ENCODE measurements around the gene ZNF674. TPM values are rescaled to one million over a fixed set of nuclear protein-coding genes. Genes with fewer than 3 reads are reported as not detected.

The ZNF674 gene
- total and polyA plus RNA-seq, 2 donors from 2014 or later, result 1.4 to 6.3 TPM

DNA sequence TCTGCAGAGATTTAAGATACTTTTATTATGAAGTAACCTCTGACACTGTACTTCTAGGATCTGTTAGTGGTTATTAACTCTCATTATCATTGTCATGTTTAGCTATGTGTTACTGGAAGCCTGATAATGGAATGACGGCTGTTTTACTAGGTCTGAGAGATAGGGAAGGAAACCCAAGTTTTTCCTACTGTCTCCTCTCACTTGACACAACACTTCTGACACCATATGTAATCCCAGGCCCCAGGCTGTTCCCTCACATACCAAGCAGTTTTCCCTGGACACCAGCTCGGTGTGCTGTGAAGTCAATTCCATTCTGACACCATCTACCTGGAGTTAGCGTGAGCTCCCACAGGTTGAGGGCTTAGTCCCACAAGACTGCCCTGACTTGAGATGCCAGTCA lies 85.6 kb downstream of the ZNF674 start:
- FAIRE-seq (no peak), DNase-seq (no peak)
- no peaks in the 10 kb centered on the region for H3K9me3 ChIP-seq (ENCODE audit: control insufficient read depth in 2 of 3, insufficient read depth in 1 of 3, low read length in 3 of 3)
- H3K27me3 ChIP-seq (ENCODE audit: control insufficient read depth, insufficient read depth, low read length), result no peaks in the 10 kb centered on the region
- intact Hi-C loops (cut with DNase I), result no loop called here
- H3K9ac ChIP-seq (ENCODE audit: low read length in 3 of 3), result no peak overlapping the region
- TF ChIP-seq, protein P1, sequence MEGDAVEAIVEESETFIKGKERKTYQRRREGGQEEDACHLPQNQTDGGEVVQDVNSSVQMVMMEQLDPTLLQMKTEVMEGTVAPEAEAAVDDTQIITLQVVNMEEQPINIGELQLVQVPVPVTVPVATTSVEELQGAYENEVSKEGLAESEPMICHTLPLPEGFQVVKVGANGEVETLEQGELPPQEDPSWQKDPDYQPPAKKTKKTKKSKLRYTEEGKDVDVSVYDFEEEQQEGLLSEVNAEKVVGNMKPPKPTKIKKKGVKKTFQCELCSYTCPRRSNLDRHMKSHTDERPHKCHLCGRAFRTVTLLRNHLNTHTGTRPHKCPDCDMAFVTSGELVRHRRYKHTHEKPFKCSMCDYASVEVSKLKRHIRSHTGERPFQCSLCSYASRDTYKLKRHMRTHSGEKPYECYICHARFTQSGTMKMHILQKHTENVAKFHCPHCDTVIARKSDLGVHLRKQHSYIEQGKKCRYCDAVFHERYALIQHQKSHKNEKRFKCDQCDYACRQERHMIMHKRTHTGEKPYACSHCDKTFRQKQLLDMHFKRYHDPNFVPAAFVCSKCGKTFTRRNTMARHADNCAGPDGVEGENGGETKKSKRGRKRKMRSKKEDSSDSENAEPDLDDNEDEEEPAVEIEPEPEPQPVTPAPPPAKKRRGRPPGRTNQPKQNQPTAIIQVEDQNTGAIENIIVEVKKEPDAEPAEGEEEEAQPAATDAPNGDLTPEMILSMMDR (IDR thresholded peaks at IDR 0.05; ENCODE audit: borderline replicate concordance, extremely low read depth, insufficient read depth), result no peak
- peaks cover 0 to 3% (median 2%) of the 10 kb centered on the region in 3 donors for H3K36me3 ChIP-seq (ENCODE audit: control insufficient read depth in 2 of 3, insufficient read depth in 3 of 3, low read length in 3 of 3)
- H3K4me1 ChIP-seq (ENCODE audit: control insufficient read depth in 2 of 3, insufficient read depth in 2 of 3, low read depth in 1 of 3, low read length in 3 of 3), result no peaks in the 10 kb centered on the region
- H3K27ac ChIP-seq (ENCODE audit: low read depth in 2 of 2, low read length in 2 of 2), result no peak overlapping the region
- no peak overlapping the region for H3K4me3 ChIP-seq (ENCODE audit: low read length in 3 of 3)

DNA sequence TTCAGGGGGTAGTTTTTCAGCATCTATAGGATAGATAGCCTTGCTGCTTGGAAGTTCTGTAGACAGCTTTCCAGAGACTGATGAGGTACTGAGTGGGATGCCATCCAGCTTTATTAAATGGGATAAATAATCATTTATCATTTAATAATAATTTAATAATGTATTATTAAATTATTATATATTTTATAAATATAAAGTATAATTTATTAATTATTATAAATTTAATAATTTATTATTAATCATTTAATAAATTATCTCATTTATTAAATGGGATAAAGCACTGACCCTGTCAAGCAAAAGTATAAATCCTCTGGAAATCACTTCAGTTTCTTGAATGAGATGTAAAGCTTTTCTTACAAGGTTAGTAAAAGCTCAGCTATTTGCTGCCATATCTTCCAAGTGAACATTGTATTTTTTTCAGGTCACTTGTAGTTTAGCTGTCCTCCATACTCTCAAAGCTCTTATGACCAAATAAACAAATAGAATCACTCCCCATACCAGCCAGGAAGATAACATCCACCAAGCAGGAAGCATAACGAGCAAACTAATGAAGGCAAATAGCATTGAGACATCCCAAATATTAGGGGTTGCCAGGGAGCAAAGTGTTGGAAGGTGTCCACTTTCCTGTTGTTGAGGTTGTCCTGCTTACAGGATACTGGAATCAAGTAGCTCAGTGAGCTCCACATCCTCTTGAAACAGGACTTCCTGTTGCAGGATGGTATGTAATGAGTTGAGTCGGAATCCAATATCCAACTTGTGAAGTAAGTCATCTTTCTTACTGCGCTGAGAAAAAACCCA lies 88.9 kb downstream of the ZNF674 start:
- peak in 1 of 5 donors; percentile 22 for DNase-seq

More for the DNA sequence above, 88.9 kb downstream of the ZNF674 start:
- Histone ChIP-seq H3K36me3 (ENCODE audit: control insufficient read depth in 2 of 3, insufficient read depth in 3 of 3, low read length in 3 of 3) (peaks cover 0 to 3% (median 2%) of the 10 kb centered on the region in 3 donors), H3K27me3 (ENCODE audit: control insufficient read depth, insufficient read depth, low read length) (no peaks in the 10 kb centered on the region), H3K4me1 (ENCODE audit: control insufficient read depth in 2 of 3, insufficient read depth in 2 of 3, low read depth in 1 of 3, low read length in 3 of 3) (no peaks in the 10 kb centered on the region), H3K9ac (ENCODE audit: low read length in 3 of 3) (no peak overlapping the region), H3K4me3 (ENCODE audit: low read length in 3 of 3) (no peak overlapping the region), H3K27ac (ENCODE audit: low read depth in 2 of 2, low read length in 2 of 2) (no peak overlapping the region), H3K9me3 (ENCODE audit: control insufficient read depth in 2 of 3, insufficient read depth in 1 of 3, low read length in 3 of 3) (no peaks in the 10 kb centered on the region)
- FAIRE-seq, result peak; percentile 88
- TF ChIP-seq, protein P1 (IDR thresholded peaks at IDR 0.05; ENCODE audit: borderline replicate concordance, extremely low read depth, insufficient read depth), result no peak
- intact Hi-C loops (cut with DNase I), result no loop called here

Other genes with a start within 250 kb of the ZNF674 start
- gene CHST7, start 28.3 kb upstream of the ZNF674 start, total RNA-seq, result 9.0 TPM
- 2.0 TPM for gene CHST7, start 28.3 kb upstream of the ZNF674 start, polyA plus RNA-seq (ENCODE audit: insufficient read depth, low read depth, low replicate concordance)
- gene SLC9A7, start 213.7 kb upstream of the ZNF674 start, total RNA-seq, result 16.1 TPM
- 2.4 TPM for gene SLC9A7, start 213.7 kb upstream of the ZNF674 start, polyA plus RNA-seq (ENCODE audit: insufficient read depth, low read depth, low replicate concordance)